Heart right ventricle (tissue), 16 donors: ENCODE measurements around the gene DOCK9. TPM values are rescaled to one million over a fixed set of nuclear protein-coding genes. Genes with fewer than 3 reads are reported as not detected.

ENCODE experiments used
- ATAC-seq, 8 donors: fragments of 200-7000 bp; cut with Tn5 transposase; one replicate each; pipeline ENCODE4 v1.9.1; 2020; ENCODE audit warnings: mild to moderate bottlenecking in 8 of 8, moderate library complexity in 8 of 8, moderate number of reproducible peaks in 1 of 8
- DNase-seq, 2 donors: peaks; one replicate each; pipeline ENCODE4 v3.0.0-alpha.2; 2020
- H3K27ac ChIP-seq, 10 donors: fragments of 200-600 bp; sonication (generic) in 2 of 10; one replicate each; pipeline versions ENCODE4 v1.5.0 to v1.8.0; 2020 to 2022; ENCODE audit warnings: mild to moderate bottlenecking in 3 of 10
- H3K27me3 ChIP-seq, 7 donors: fragments of 200-600 bp; one replicate each; pipeline ENCODE4 v1.8.0; 2021 to 2022; ENCODE audit warnings: mild to moderate bottlenecking in 2 of 7
- H3K36me3 ChIP-seq, 9 donors: fragments of 200-600 bp; sonication (generic) in 1 of 9; one replicate each; pipeline versions ENCODE4 v1.5.0 to v1.8.0; 2020 to 2022; ENCODE audit warnings: mild to moderate bottlenecking in 2 of 9
- H3K4me1 ChIP-seq, 9 donors: fragments of 200-600 bp; sonication (generic) in 1 of 9; one replicate each; pipeline versions ENCODE4 v1.5.0 to v1.8.0; 2020 to 2022; ENCODE audit warnings: mild to moderate bottlenecking in 4 of 9
- H3K4me3 ChIP-seq, 10 donors: fragments of 200-600 bp; sonication (generic) in 2 of 10; one replicate each; pipeline versions ENCODE4 v1.5.0 to v1.8.0; 2020 to 2022; ENCODE audit warnings: mild to moderate bottlenecking in 7 of 10, moderate library complexity in 2 of 10
- H3K9me3 ChIP-seq, 11 donors: fragments of 200-600 bp in 10 of 11; sonication (generic) in 2 of 11; one replicate each; pipeline versions ENCODE4 v1.5.0 to v1.8.0; 2013 to 2022; ENCODE audit warnings: mild to moderate bottlenecking in 2 of 11, control low read depth in 1 of 11, moderate library complexity in 1 of 11
- WGBS, 2 donors: extraction: QIAGEN DNeasy Blood & Tissue Kit; methylation state at CpG; one replicate each; pipeline ENCODE4 v1.1.7; 2013; ENCODE audit warnings: inconsistent platforms in 1 of 2; 5-methylcytosine and 5-hydroxymethylcytosine counted together
- intact Hi-C, 10 donors: fragments of 100-400 bp; cut with DNase I; formaldehyde crosslinking; loops; one replicate each; pipeline versions ENCODE4 v1.11.1 to v1.14.2; 2022
- polyA plus RNA-seq, 2 donors: library from polyadenylated mRNA; stranded (reverse); fragments of 200-250 nt; gene quantifications; one replicate each; pipeline ENCODE4 v1.2.3, GENCODE V29; 2013
- total RNA-seq, 10 donors: library from RNA; stranded (reverse); fragmentation: NEBNext Ultra II Directional in 3 of 10; extraction: Animal tissue kit (Norgen Biotek cat#: 25700) in 3 of 10; gene quantifications; one replicate each; pipeline versions ENCODE4 v1.2.1 to v1.2.4, GENCODE V29; 2021 to 2023
- TF ChIP-seq, protein P1 (sequence below), 9 donors: fragments of 200-600 bp; sonication (generic) in 2 of 9; IDR thresholded peaks; one replicate each; pipeline versions ENCODE4 v1.5.0 to v1.8.0; 2021 to 2022; ENCODE audit warnings: antibody characterized with exemption in 9 of 9, mild to moderate bottlenecking in 5 of 9, moderate library complexity in 1 of 9
- donor health status: Arrhythmogenic right ventricular cardiomyopathy.
- donor health status: ischemic (EF 13 %, LVEDD 7.1; RV severe dilation, severe dysfunction).
- donor health status: healthy with polysubstance abuse.
- donor health status: DM: no; HTN: yes; CAD: no.
- donor health status: DM: no; HTN: no; CAD: no.
- donor health status: ischemic (EF 25% LVEDD 6.9; RV normal size, moderate dysfunction).
- donor health status: ischemic (EF 25% LVEDD 5.7; RV mildly dilated, moderate dysfunction).
- donor health status: healthy.
- donor health status: DM: yes; HTN: yes; CAD: no.
- donor health status: Ischemic cardiomyopathy.
- donor health status: ischemic (EF 35%, LVEDD 5.7; RV mildly dilated, moderate dysfunction).
- donor health status: nonischemic (EF 11% LVEDD 7.7; RV severe dilation, severe dysfunction).
- donor health status: DM: yes; HTN: yes; CAD: no.
- donor health status: PGD.
- donor health status: ischemic (EF 29% LVEDD 5.4; RV normal size, mild dysfunction).
- donor health status: nonischemic (EF 23%, LVEDD 6.1; RV moderate dilation, normal function).

Gene DOCK9
- total and polyA plus RNA-seq, 12 donors: 31.6 to 73.7 (median 43.4) TPM

DNA sequence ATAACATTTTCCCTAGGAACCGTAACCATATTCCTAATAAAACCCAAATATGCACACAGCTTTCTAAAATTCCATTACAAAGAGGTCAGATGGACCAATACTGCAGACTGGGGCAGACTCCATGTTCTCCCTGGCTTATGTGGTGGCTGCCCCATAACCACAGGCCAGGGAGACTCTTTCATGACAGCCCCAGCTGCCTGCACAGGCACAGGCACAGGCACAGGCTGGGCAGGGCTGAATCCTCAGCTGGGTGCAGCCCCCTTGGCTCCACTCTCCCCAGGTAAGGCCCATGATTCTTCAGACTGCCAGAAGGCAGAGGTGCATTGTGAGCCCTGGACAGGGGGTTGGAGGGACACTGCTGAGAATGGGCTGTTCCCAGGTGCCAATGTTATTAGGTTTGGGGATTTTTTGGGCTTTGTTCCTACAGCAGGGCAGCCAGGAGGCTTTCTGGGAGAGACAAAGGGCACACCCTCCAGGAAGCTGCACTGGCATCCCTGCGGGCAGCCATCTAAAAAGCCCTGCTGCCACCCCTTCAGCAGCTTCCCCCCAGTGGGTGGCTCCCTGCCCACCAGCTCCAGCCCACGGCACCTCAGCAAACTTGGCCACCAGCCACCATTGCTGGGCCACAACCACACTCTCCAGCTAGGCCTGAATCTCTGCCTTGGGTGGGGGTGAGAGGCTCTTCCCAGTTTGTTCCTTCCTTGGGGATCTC, 20.0 kb downstream of the DOCK9 start:
- ATAC-seq: peak in 1 of 8 donors; percentile 36
- WGBS, 2 donors: 76 to 78% methylated on average over 3 of the region's 3 CpGs

DNA sequence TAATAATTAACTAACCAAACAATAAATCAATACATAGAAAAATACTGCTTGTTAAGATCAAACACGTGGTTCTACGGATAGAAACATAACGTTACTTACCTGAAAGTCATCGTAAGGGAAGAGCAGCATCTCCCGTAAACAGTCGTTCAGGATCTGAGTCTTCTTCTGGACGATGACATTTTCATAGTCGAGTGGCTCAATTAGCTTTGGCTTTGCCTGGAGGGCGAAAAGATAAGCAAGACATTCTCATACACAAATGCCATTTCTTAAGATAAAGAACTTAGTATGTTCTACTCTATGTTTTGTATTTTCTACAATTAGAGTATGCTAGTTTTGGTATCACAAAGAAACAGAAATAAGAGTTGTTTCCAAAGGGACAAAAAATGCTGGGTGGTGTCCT, 22.5 kb downstream of the DOCK9 start:
- H3K9me3 ChIP-seq: no peaks in the 10 kb centered on the region
- no peak overlapping the region for H3K27ac ChIP-seq
- peaks cover 5 to 45% (median 26%) of the 10 kb centered on the region in 9 donors for H3K4me1 ChIP-seq
- 90% methylated on average over 9 of the region's 9 CpGs for WGBS, 2 donors
- intact Hi-C loops: no loop called here
- no peak for ATAC-seq
- DNase-seq: no peak
- H3K4me3 ChIP-seq: no peak overlapping the region
- H3K27me3 ChIP-seq: no peaks in the 10 kb centered on the region
- TF ChIP-seq, protein P1, sequence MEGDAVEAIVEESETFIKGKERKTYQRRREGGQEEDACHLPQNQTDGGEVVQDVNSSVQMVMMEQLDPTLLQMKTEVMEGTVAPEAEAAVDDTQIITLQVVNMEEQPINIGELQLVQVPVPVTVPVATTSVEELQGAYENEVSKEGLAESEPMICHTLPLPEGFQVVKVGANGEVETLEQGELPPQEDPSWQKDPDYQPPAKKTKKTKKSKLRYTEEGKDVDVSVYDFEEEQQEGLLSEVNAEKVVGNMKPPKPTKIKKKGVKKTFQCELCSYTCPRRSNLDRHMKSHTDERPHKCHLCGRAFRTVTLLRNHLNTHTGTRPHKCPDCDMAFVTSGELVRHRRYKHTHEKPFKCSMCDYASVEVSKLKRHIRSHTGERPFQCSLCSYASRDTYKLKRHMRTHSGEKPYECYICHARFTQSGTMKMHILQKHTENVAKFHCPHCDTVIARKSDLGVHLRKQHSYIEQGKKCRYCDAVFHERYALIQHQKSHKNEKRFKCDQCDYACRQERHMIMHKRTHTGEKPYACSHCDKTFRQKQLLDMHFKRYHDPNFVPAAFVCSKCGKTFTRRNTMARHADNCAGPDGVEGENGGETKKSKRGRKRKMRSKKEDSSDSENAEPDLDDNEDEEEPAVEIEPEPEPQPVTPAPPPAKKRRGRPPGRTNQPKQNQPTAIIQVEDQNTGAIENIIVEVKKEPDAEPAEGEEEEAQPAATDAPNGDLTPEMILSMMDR (IDR thresholded peaks at IDR 0.05): no peak
- H3K36me3 ChIP-seq: peaks cover 0 to 38% (median 0%) of the 10 kb centered on the region in 9 donors

More for the DNA sequence above, 20.0 kb downstream of the DOCK9 start:
- peaks cover 15 to 70% (median 46%) of the 10 kb centered on the region in 9 donors for H3K4me1 ChIP-seq
- H3K27ac ChIP-seq: peak overlapping the region in 3 of 10 donors; percentile 34 to 85 (median 36)
- intact Hi-C loops: no loop called here
- H3K9me3 ChIP-seq: no peaks in the 10 kb centered on the region
- DNase-seq: no peak
- H3K27me3 ChIP-seq: no peaks in the 10 kb centered on the region
- H3K36me3 ChIP-seq: peaks cover 0 to 19% (median 0%) of the 10 kb centered on the region in 9 donors
- H3K4me3 ChIP-seq: no peak overlapping the region
- TF ChIP-seq, protein P1 (IDR thresholded peaks at IDR 0.05): no peak

DNA sequence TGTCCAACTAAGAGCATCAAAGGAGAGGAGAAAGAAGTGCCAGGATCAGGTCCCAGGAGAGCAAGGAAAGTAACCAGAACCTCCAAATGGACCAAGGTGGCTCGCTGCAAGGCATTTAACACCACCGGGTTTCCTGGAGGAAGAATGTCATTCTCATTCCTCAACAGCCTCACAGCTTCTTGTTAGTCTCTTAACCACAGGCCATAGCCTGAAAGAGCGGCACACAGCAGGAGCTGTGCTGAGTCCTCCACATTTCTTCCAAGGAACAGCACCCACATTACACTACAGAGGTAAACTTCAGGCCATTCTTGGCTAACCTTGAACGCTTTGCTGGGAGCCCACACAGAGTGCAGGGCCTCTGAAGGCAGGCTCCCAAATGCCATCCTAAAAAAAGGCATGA, 23.6 kb downstream of the DOCK9 start:
- 75 to 86% methylated on average over 4 of the region's 4 CpGs for WGBS, 2 donors
- DNase-seq (no peak), ATAC-seq (no peak)
- intact Hi-C loops: no loop called here
- Histone ChIP-seq H3K27me3 (no peaks in the 10 kb centered on the region), H3K4me1 (peaks cover 0 to 35% (median 16%) of the 10 kb centered on the region in 9 donors), H3K27ac (no peak overlapping the region), H3K36me3 (peaks cover 0 to 38% (median 0%) of the 10 kb centered on the region in 9 donors), H3K9me3 (no peaks in the 10 kb centered on the region), H3K4me3 (no peak overlapping the region)
- TF ChIP-seq, protein P1 (IDR thresholded peaks at IDR 0.05): no peak

DNA sequence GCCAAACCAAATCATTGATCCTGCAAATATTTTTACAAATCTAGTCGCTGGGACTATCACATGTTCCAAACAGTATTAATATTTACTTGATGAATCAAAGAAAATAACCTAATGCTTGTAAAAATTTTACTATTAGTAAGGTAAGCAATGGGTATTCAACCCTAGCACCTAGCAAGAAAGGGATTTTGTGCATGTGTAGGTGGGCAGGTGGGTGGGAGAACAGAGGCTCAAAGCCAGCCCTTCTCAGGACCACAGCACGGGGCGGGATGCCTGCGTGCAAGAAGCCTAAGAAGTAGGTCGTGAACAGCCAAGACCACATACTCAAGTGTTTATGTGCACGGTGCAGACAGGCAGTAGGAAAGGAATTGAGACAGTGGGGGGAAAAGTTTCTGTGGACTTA, 26.6 kb downstream of the DOCK9 start:
- Histone ChIP-seq H3K27ac (no peak overlapping the region), H3K27me3 (no peaks in the 10 kb centered on the region), H3K36me3 (peaks cover 0 to 38% (median 0%) of the 10 kb centered on the region in 9 donors), H3K9me3 (no peaks in the 10 kb centered on the region), H3K4me1 (peaks cover 3 to 46% (median 15%) of the 10 kb centered on the region in 9 donors), H3K4me3 (no peak overlapping the region)
- intact Hi-C loops: no loop called here
- ATAC-seq (no peak), DNase-seq (no peak)
- WGBS, 2 donors: 92 to 95% methylated on average over 6 of the region's 6 CpGs
- TF ChIP-seq, protein P1 (IDR thresholded peaks at IDR 0.05): no peak
